H1 (cell line): ENCODE results near the gene AHCY. TPM values are rescaled to one million over a fixed set of nuclear protein-coding genes. Genes with fewer than 3 reads are reported as not detected.
"Not testable (repeated sequence)": the region's sequence is repeated elsewhere in the genome, so short reads cannot be mapped to it uniquely, and the experiment has no call there.

Experiments used
- CTCF ChIA-PET: fragments of 300-600 bp; sonication (Branson Sonifier 250); formaldehyde crosslinking; loops from one replicate; lab custom pipeline; 2021; ENCODE audit not compliant: partially characterized antibody; lab: Charles Lee
- POLR2A ChIA-PET: fragments of 300-600 bp; sonication (Branson Sonifier 250); formaldehyde crosslinking; loops from one replicate; lab custom pipeline; 2021; ENCODE audit warnings: inconsistent platforms; ENCODE audit not compliant: partially characterized antibody; lab: Charles Lee
- DNase-seq, 2 experiments: peaks; one replicate each; pipeline versions ENCODE4 v3.0.0 to v3.0.0-alpha.2; 2010 to 2022; ENCODE audit warnings: low spot score in 2 of 2, low read depth in 1 of 2, mixed read lengths in 1 of 2
- FAIRE-seq: peaks from 2 replicates; lab custom pipeline; 2011; peaks lifted over from hg19 to GRCh38; lab: Jason Lieb, UNC
- H2AFZ ChIP-seq: 2 replicates; pipeline ENCODE4 v1.8.1; 2012; ENCODE audit warnings: low read length, inconsistent platforms
- H2AK5ac ChIP-seq: 2 replicates; pipeline ENCODE4 v1.6.1; 2013; ENCODE audit warnings: low read depth, low read length
- H2BK120ac ChIP-seq: replicated peaks from 2 replicates; pipeline ENCODE3; 2013; ENCODE audit warnings: low read depth, low read length, inconsistent platforms
- H2BK12ac ChIP-seq: 2 replicates; pipeline ENCODE4 v1.6.1; 2013; ENCODE audit warnings: low read depth, low read length
- H2BK15ac ChIP-seq: 2 replicates; pipeline ENCODE4 v1.6.1; 2013; ENCODE audit warnings: low read length
- H2BK20ac ChIP-seq: 2 replicates; pipeline ENCODE4 v1.6.1; 2013; ENCODE audit warnings: low read length
- H2BK5ac ChIP-seq: 2 replicates; pipeline ENCODE4 v1.6.1; 2013; ENCODE audit warnings: low read depth, low read length
- H3K14ac ChIP-seq: 2 replicates; pipeline ENCODE4 v1.6.1; 2013; ENCODE audit warnings: inconsistent platforms; ENCODE audit not compliant: insufficient read length
- H3K18ac ChIP-seq: 2 replicates; pipeline ENCODE4 v1.6.1; 2013; ENCODE audit warnings: low read length; ENCODE audit errors: extremely low read depth
- H3K23ac ChIP-seq: 2 replicates; pipeline ENCODE4 v1.6.1; 2013; ENCODE audit warnings: inconsistent platforms; ENCODE audit not compliant: insufficient read length
- H3K23me2 ChIP-seq: 2 replicates; pipeline ENCODE4 v1.6.1; 2013; ENCODE audit warnings: low read depth, low read length
- H3K27ac ChIP-seq: 2 replicates; pipeline ENCODE4 v1.6.1; 2011; ENCODE audit warnings: low read depth, low read length, inconsistent platforms
- H3K27me3 ChIP-seq, 4 experiments: replicated peaks in 1 of 4; 1 replicate in 1 of 4; 2 replicates in 3 of 4; pipeline versions ENCODE4 v1.6.1 to v1.8.1; 2011 to 2013; ENCODE audit warnings: low read length in 3 of 4, mild to moderate bottlenecking in 3 of 4, inconsistent platforms in 2 of 4, mixed read lengths in 2 of 4, moderate library complexity in 1 of 4; ENCODE audit not compliant: control insufficient read depth in 3 of 4, insufficient read depth in 3 of 4; ENCODE audit errors: extremely low read depth in 1 of 4
- H3K36me3 ChIP-seq, 4 experiments: 2 replicates each; pipeline versions ENCODE4 v1.6.1 to v1.8.1; 2011 to 2013; ENCODE audit warnings: mild to moderate bottlenecking in 4 of 4, low read length in 3 of 4, moderate library complexity in 2 of 4, control low read depth in 1 of 4, inconsistent platforms in 1 of 4; ENCODE audit not compliant: insufficient read depth in 4 of 4, control insufficient read depth in 2 of 4
- H3K4ac ChIP-seq: replicated peaks from 2 replicates; pipeline ENCODE3; 2013; ENCODE audit warnings: low read length, low read depth, mixed read lengths, inconsistent platforms; ENCODE audit not compliant: insufficient read length
- H3K4me1 ChIP-seq, 4 experiments: replicated peaks in 1 of 4; 1 replicate in 1 of 4; 2 replicates in 3 of 4; pipeline versions ENCODE4 v1.6.1 to v1.8.1; 2011 to 2013; ENCODE audit warnings: low read length in 3 of 4, inconsistent platforms in 2 of 4, mixed read lengths in 1 of 4; ENCODE audit not compliant: insufficient read depth in 4 of 4, control insufficient read depth in 3 of 4
- H3K4me2 ChIP-seq, 2 experiments: 2 replicates each; pipeline versions ENCODE4 v1.6.1 to v1.8.1; 2011 to 2013; ENCODE audit warnings: low read depth in 2 of 2, low read length in 2 of 2, control low read depth in 1 of 2, inconsistent platforms in 1 of 2, mild to moderate bottlenecking in 1 of 2; ENCODE audit not compliant: insufficient read depth in 1 of 2
- H3K4me3 ChIP-seq, 4 experiments: fragments of 200-600, 300-600 bp in 1 of 4; sonication (generic), shearing (Covaris generic), sonication (Bioruptor Twin) in 1 of 4; 2 replicates each; pipeline versions ENCODE4 v1.5.1 to v1.8.1; 2011 to 2016; ENCODE audit warnings: low read length in 4 of 4, low read depth in 3 of 4, control low read depth in 2 of 4, inconsistent platforms in 2 of 4, mild to moderate bottlenecking in 2 of 4, mixed read lengths in 1 of 4, moderate library complexity in 1 of 4; ENCODE audit not compliant: insufficient read depth in 2 of 4; ENCODE audit errors: extremely low read depth in 1 of 4
- H3K56ac ChIP-seq: replicated peaks from 2 replicates; pipeline ENCODE3; 2013; ENCODE audit warnings: low read depth, mild to moderate bottlenecking, mixed read lengths, low read length, inconsistent platforms; ENCODE audit not compliant: insufficient read length
- H3K79me1 ChIP-seq: 2 replicates; pipeline ENCODE4 v1.6.1; 2013; ENCODE audit warnings: low read depth, low read length, control low read depth
- H3K79me2 ChIP-seq, 2 experiments: 2 replicates each; pipeline versions ENCODE4 v1.6.1 to v1.8.1; 2012 to 2013; ENCODE audit warnings: low read length in 2 of 2, mild to moderate bottlenecking in 2 of 2, inconsistent platforms in 1 of 2; ENCODE audit not compliant: insufficient read depth in 2 of 2, control insufficient read depth in 1 of 2
- H3K9ac ChIP-seq, 4 experiments: replicated peaks in 1 of 4; 1 replicate in 1 of 4; 2 replicates in 3 of 4; pipeline versions ENCODE4 v1.6.1 to v1.8.1; 2011 to 2013; ENCODE audit warnings: low read depth in 3 of 4, low read length in 3 of 4, control low read depth in 2 of 4, mild to moderate bottlenecking in 2 of 4, moderate library complexity in 2 of 4, inconsistent platforms in 1 of 4; ENCODE audit errors: extremely low read depth in 1 of 4
- H3K9me3 ChIP-seq, 2 experiments: 2 replicates each; pipeline versions ENCODE4 v1.6.1 to v1.8.1; 2012 to 2013; ENCODE audit warnings: mild to moderate bottlenecking in 2 of 2, moderate library complexity in 2 of 2, control low read depth in 1 of 2, inconsistent platforms in 1 of 2, low read depth in 1 of 2, low read length in 1 of 2, mixed read lengths in 1 of 2; ENCODE audit not compliant: insufficient read depth in 2 of 2
- H4K20me1 ChIP-seq, 2 experiments: replicated peaks in 1 of 2; 2 replicates each; pipeline versions ENCODE3 to v1.8.1; 2011 to 2013; ENCODE audit warnings: inconsistent platforms in 2 of 2, low read length in 2 of 2, mild to moderate bottlenecking in 1 of 2; ENCODE audit not compliant: insufficient read depth in 2 of 2, control insufficient read depth in 1 of 2
- H4K5ac ChIP-seq: 2 replicates; pipeline ENCODE4 v1.6.1; 2013; ENCODE audit warnings: low read length, low read depth, mixed read lengths, inconsistent platforms; ENCODE audit not compliant: insufficient read length
- H4K8ac ChIP-seq: 2 replicates; pipeline ENCODE4 v1.8.0; 2013; ENCODE audit warnings: mild to moderate bottlenecking, moderate library complexity, low read length, inconsistent platforms; ENCODE audit not compliant: insufficient read depth; ENCODE audit errors: extremely low read depth
- H4K91ac ChIP-seq: replicated peaks from 2 replicates; pipeline ENCODE3; 2013; ENCODE audit warnings: low read length, mixed read lengths, inconsistent platforms; ENCODE audit not compliant: insufficient read length
- ASH2L ChIP-seq: fragments of 200-600, 300-600 bp; sonication (generic); IDR thresholded peaks from one replicate; pipeline ENCODE4 v1.7.1; 2017; ENCODE audit warnings: low read length
- BACH1 ChIP-seq: IDR thresholded peaks from 2 replicates; pipeline ENCODE4 v1.6.1; 2012; ENCODE audit warnings: low read length, improper control_type of control experiment
- EGR1 ChIP-seq: IDR thresholded peaks from 2 replicates; pipeline ENCODE4 v1.6.1; 2011; ENCODE audit warnings: low read depth, low read length, borderline replicate concordance
- EP300 ChIP-seq, 2 experiments: IDR thresholded peaks; 1 replicate in 1 of 2; 2 replicates in 1 of 2; pipeline ENCODE4 v1.6.1; 2011 to 2012; ENCODE audit warnings: low read depth in 2 of 2, low read length in 2 of 2, mild to moderate bottlenecking in 2 of 2, borderline replicate concordance in 1 of 2, inconsistent platforms in 1 of 2, moderate library complexity in 1 of 2
- GABPA ChIP-seq: IDR thresholded peaks from 2 replicates; pipeline ENCODE4 v1.6.1; 2011; ENCODE audit warnings: mild to moderate bottlenecking, low read length, moderate library complexity, borderline replicate concordance; ENCODE audit not compliant: insufficient read depth
- TBP ChIP-seq: IDR thresholded peaks from 2 replicates; pipeline ENCODE4 v1.6.1; 2011; ENCODE audit warnings: low read depth, low read length, improper control_type of control experiment
- WGBS, 2 experiments: shearing (Covaris generic) in 1 of 2; methylation state at CpG; one replicate each; pipeline versions ENCODE4 v1.1.6 to v1.1.7; 2013 to 2015; ENCODE audit warnings: low lambda C conversion rate in 2 of 2, mixed read lengths in 2 of 2, inconsistent platforms in 1 of 2, low coverage in 1 of 2, missing lambda C conversion rate in 1 of 2; ENCODE audit not compliant: insufficient replicate concordance in 2 of 2, insufficient coverage in 1 of 2, insufficient read length in 1 of 2; ENCODE audit errors: extremely low coverage in 1 of 2, missing lambda C conversion rate in 1 of 2; 5-methylcytosine and 5-hydroxymethylcytosine counted together
- polyA plus RNA-seq, 7 experiments: library from polyadenylated mRNA; depleted of rRNA in 3 of 7; stranded (reverse) in 5 of 7; unstranded in 2 of 7; fragments of >200 nt in 5 of 7; fragments of 200-250 nt in 2 of 7; gene quantifications; 1 replicate in 5 of 7; 2 replicates in 1 of 7; 4 replicates in 1 of 7; pipeline versions ENCODE4 v1.2.1 to v1.2.3, GENCODE V29; 2011 to 2013; ENCODE audit warnings: missing spikeins in 2 of 7, mixed read lengths in 2 of 7
- total RNA-seq: library from RNA; stranded (reverse); fragmentation: NEBNext Ultra II Directional; extraction: Animal tissue kit (Norgen Biotek cat#: 25700); gene quantifications from 2 replicates; pipeline ENCODE4 v1.2.1, GENCODE V29; 2021

AHCY gene
- total and polyA plus RNA-seq, 2 of the 8 experiments (the other 6 are each of a cell fraction or from before 2014, with no cell fraction given), result 404 to 638 TPM

DNA sequence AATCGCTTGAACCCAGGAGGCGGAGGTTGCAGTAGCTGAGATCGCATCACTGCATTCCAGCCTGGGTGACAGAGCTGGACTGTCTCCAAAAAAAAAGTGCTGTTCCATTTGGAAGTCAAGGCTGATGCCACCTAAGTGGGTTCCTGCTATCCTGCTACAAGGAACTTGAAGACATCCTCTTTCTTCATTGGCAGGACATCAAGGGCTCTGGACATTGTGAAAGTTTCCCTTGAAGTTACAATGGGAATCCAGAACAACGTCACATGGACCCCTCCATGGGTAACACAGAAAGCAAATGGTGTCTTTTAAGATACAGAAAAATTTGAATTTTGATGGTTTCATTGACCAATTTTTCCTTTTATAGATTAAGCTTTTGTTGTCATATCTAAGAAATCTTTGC, 44.4 kb upstream of the AHCY start (continued):
- TF ChIP-seq EP300 (IDR thresholded peaks at IDR 0.05; ENCODE audit: borderline replicate concordance in 1 of 2, low read depth in 2 of 2, low read length in 2 of 2) (no peak), TBP (no peak), BACH1 (no peak), EGR1 (no peak), ASH2L (no peak), GABPA (no peak)

- H3K9ac ChIP-seq, H3K23me2 ChIP-seq, H4K91ac ChIP-seq, H2BK15ac ChIP-seq, H3K27me3 ChIP-seq, H3K27ac ChIP-seq, H3K4me3 ChIP-seq, H3K56ac ChIP-seq, H2BK20ac ChIP-seq, H2BK12ac ChIP-seq, FAIRE-seq, H4K5ac ChIP-seq, DNase-seq, H3K9me3 ChIP-seq, H2BK5ac ChIP-seq, H3K18ac ChIP-seq, H3K4me1 ChIP-seq, H3K23ac ChIP-seq, H3K79me2 ChIP-seq, H3K14ac ChIP-seq, H3K4me2 ChIP-seq, H2AFZ ChIP-seq, H3K36me3 ChIP-seq, H3K4ac ChIP-seq, H2BK120ac ChIP-seq, H4K8ac ChIP-seq, H4K20me1 ChIP-seq, H2AK5ac ChIP-seq, H3K79me1 ChIP-seq: not testable (repeated sequence)
- POLR2A ChIA-PET, result interaction anchor here (1.2 kb wide), 1 partner anchor 17 kb away, joined by 5 read pairs; the partner anchor contains the start of gene ITCH
- CTCF ChIA-PET, result interaction anchor here (1.1 to 2.8 kb wide), 2 partner anchors 27 to 33 kb away, joined by 3 to 10 read pairs; no protein-coding TSS in a partner anchor
- 91% methylated on average over 9 of the region's 9 CpGs; no CpG with 5 or more reads in 1 of the 2 experiments for WGBS, 2 experiments
Measured at GRCh38 chr20:34346533-34346865, 43.3 kb upstream of the AHCY start.
